ENCODE results near the gene MBD3L2B. TPM values are rescaled to one million over a fixed set of nuclear protein-coding genes. Genes with fewer than 3 reads are reported as not detected.
"Not testable (repeated sequence)": the region's sequence is repeated elsewhere in the genome, so short reads cannot be mapped to it uniquely, and the experiment has no call there.

The MBD3L2B gene
- total RNA-seq, 1 donor from 2014 or later = not detected

GRCh38 chr19:7040079-7040478, 18.8 kb upstream of the MBD3L2B start, which contains the start of gene MBD3L4:
MBD3L4 (minus strand) TSS chr19:7040179; CDS start chr19:7040144, 35 bp downstream.
- not testable (repeated sequence) for DNase-seq (ENCODE audit: low spot score); H3K9me3 Mint-ChIP-seq (ENCODE audit: low read depth); H3K4me1 Mint-ChIP-seq (ENCODE audit: low read depth); H3K36me3 Mint-ChIP-seq (ENCODE audit: low read depth); H3K27ac Mint-ChIP-seq (ENCODE audit: unreplicated experiment); H3K4me3 Mint-ChIP-seq (ENCODE audit: unreplicated experiment); H3K27me3 Mint-ChIP-seq (ENCODE audit: low read depth)

GRCh38 chr19:7030278-7030677, 9.0 kb upstream of the MBD3L2B start, which contains the start of gene MBD3L5:
MBD3L5 (plus strand) TSS chr19:7030578; CDS start chr19:7030612, 34 bp downstream.
- not testable (repeated sequence) for DNase-seq (ENCODE audit: low spot score); H3K27ac Mint-ChIP-seq (ENCODE audit: unreplicated experiment); H3K4me3 Mint-ChIP-seq (ENCODE audit: unreplicated experiment); H3K9me3 Mint-ChIP-seq (ENCODE audit: low read depth); H3K36me3 Mint-ChIP-seq (ENCODE audit: low read depth); H3K27me3 Mint-ChIP-seq (ENCODE audit: low read depth); H3K4me1 Mint-ChIP-seq (ENCODE audit: low read depth)

- H3K36me3 Mint-ChIP-seq (ENCODE audit: low read depth); DNase-seq (ENCODE audit: low spot score); H3K9me3 Mint-ChIP-seq (ENCODE audit: low read depth); H3K27ac Mint-ChIP-seq (ENCODE audit: unreplicated experiment); H3K27me3 Mint-ChIP-seq (ENCODE audit: low read depth); H3K4me3 Mint-ChIP-seq (ENCODE audit: unreplicated experiment); H3K4me1 Mint-ChIP-seq (ENCODE audit: low read depth): not testable (repeated sequence)
These were observed 7.6 kb upstream of the MBD3L2B start for GRCh38 chr19:7028790-7029189.

GRCh38 chr19:7018828-7019227, 2.4 kb downstream of the MBD3L2B start:
- Mint-ChIP-seq H3K27me3 (ENCODE audit: low read depth) (peaks cover 7% of the 10 kb centered on the region), H3K4me1 (ENCODE audit: low read depth) (no peaks in the 10 kb centered on the region), H3K27ac (ENCODE audit: unreplicated experiment) (no peak overlapping the region), H3K4me3 (ENCODE audit: unreplicated experiment) (no peak overlapping the region), H3K36me3 (ENCODE audit: low read depth) (no peaks in the 10 kb centered on the region), H3K9me3 (ENCODE audit: low read depth) (no peaks in the 10 kb centered on the region)
- no peak for DNase-seq (ENCODE audit: low spot score)
- no peak for TF ChIP-seq CTCF (IDR thresholded peaks at IDR 0.05)

- Mint-ChIP-seq H3K27ac (ENCODE audit: unreplicated experiment) (no peak overlapping the region), H3K4me1 (ENCODE audit: low read depth) (no peaks in the 10 kb centered on the region), H3K36me3 (ENCODE audit: low read depth) (no peaks in the 10 kb centered on the region), H3K27me3 (ENCODE audit: low read depth) (peaks cover 9% of the 10 kb centered on the region), H3K4me3 (ENCODE audit: unreplicated experiment) (no peak overlapping the region), H3K9me3 (ENCODE audit: low read depth) (no peaks in the 10 kb centered on the region)
- TF ChIP-seq CTCF (IDR thresholded peaks at IDR 0.05) = no peak
- no peak for DNase-seq (ENCODE audit: low spot score)
These were observed 7.6 kb downstream of the MBD3L2B start for GRCh38 chr19:7013678-7014077.

- TF ChIP-seq CTCF (IDR thresholded peaks at IDR 0.05) = no peak
- H3K9me3 Mint-ChIP-seq (ENCODE audit: low read depth) = no peaks in the 10 kb centered on the region
- H3K27ac Mint-ChIP-seq (ENCODE audit: unreplicated experiment) = no peak overlapping the region
- no peaks in the 10 kb centered on the region for H3K36me3 Mint-ChIP-seq (ENCODE audit: low read depth)
- H3K4me3 Mint-ChIP-seq (ENCODE audit: unreplicated experiment) = no peak overlapping the region
- peaks cover 9% of the 10 kb centered on the region for H3K27me3 Mint-ChIP-seq (ENCODE audit: low read depth)
- H3K4me1 Mint-ChIP-seq (ENCODE audit: low read depth) = no peaks in the 10 kb centered on the region
- no peak for DNase-seq (ENCODE audit: low spot score)
These were observed 10.3 kb downstream of the MBD3L2B start for GRCh38 chr19:7010722-7011593.

Measured in chondrocyte (in vitro differentiated cells).